K562 (cell line): ENCODE data around the gene SAE1. TPM values are rescaled to one million over a fixed set of nuclear protein-coding genes. Genes with fewer than 3 reads are reported as not detected.

Experiments used
- CSDE1 ChIP-seq, 2 experiments: fragments of 450-650 bp; IDR thresholded peaks; 2 replicates each; pipeline ENCODE4 v1.6.1; 2016; ENCODE audit warnings: mild to moderate bottlenecking in 1 of 2
- GABPB1 ChIP-seq: sonication (generic); formaldehyde crosslinking; IDR thresholded peaks from 2 replicates; pipeline ENCODE4 v1.8.0; 2022; ENCODE audit warnings: mild to moderate bottlenecking, missing genetic modification reagents
- HMGXB4 ChIP-seq: sonication (generic); formaldehyde crosslinking; IDR thresholded peaks from 2 replicates; pipeline ENCODE4 v1.8.1; 2023; ENCODE audit warnings: mild to moderate bottlenecking, missing genetic modification reagents
- JUN ChIP-seq, 2 experiments: sonication (generic) in 1 of 2; formaldehyde crosslinking in 1 of 2; IDR thresholded peaks; 2 replicates each; pipeline versions ENCODE4 v1.6.1 to v1.8.0; 2012 to 2022; ENCODE audit warnings: borderline replicate concordance in 2 of 2, mild to moderate bottlenecking in 2 of 2, improper control_type of control experiment in 1 of 2, low read depth in 1 of 2, low read length in 1 of 2, missing genetic modification reagents in 1 of 2
- SREBF2 ChIP-seq: sonication (generic); formaldehyde crosslinking; IDR thresholded peaks from 2 replicates; pipeline ENCODE4 v1.4.0; 2020; ENCODE audit warnings: mild to moderate bottlenecking, missing genetic modification reagents
- TCF7 ChIP-seq: sonication (generic); IDR thresholded peaks from 2 replicates; pipeline ENCODE4 v1.6.1; 2016; ENCODE audit warnings: antibody characterized with exemption, borderline replicate concordance
- ZBTB1 ChIP-seq: sonication (generic); formaldehyde crosslinking; IDR thresholded peaks from 2 replicates; pipeline ENCODE4 v1.8.1; 2023; ENCODE audit warnings: missing genetic modification reagents, low read depth, mild to moderate bottlenecking, borderline replicate concordance
- polyA plus RNA-seq, 8 experiments: library from polyadenylated mRNA; depleted of rRNA in 4 of 8; stranded (reverse) in 5 of 8; unstranded in 3 of 8; fragments of >200 nt; fragmentation: Nextera tagmentation in 2 of 8; fragmentation: Illumina TruSeq in 1 of 8; extraction: Ambion mirVana in 2 of 8; extraction: Trizol in 1 of 8; gene quantifications; 2 replicates each; pipeline versions ENCODE4 v1.2.1 to v1.2.3, GENCODE V29; 2011 to 2014; ENCODE audit warnings: inconsistent platforms in 1 of 8, missing spikeins in 1 of 8
- total RNA-seq, 7 experiments: library from RNA; depleted of rRNA in 6 of 7; stranded (reverse); fragments of >200 nt in 6 of 7; fragmentation: Illumina TruSeq in 2 of 7; extraction: Trizol in 2 of 7; gene quantifications; 2 replicates each; pipeline versions ENCODE4 v1.2.1 to v1.2.3, GENCODE V29; 2011 to 2021; ENCODE audit warnings: low replicate concordance in 1 of 7
- TF ChIP-seq, protein P1 (sequence below): fragments of 250-450 bp; sonication (Bioruptor Pico); IDR thresholded peaks from 2 replicates; pipeline ENCODE4 v1.5.0; 2021; ENCODE audit warnings: mild to moderate bottlenecking, moderate library complexity
- TF ChIP-seq, protein P2 (sequence below): fragments of 450-650 bp; IDR thresholded peaks from 2 replicates; pipeline ENCODE4 v1.7.1; 2018; ENCODE audit warnings: mild to moderate bottlenecking, low read depth; ENCODE audit not compliant: partially characterized antibody
- TF ChIP-seq, protein P3 (sequence below): fragments of 200-800 bp; sonication (Bioruptor generic); IDR thresholded peaks from 2 replicates; pipeline ENCODE4 v1.6.1; 2016; ENCODE audit warnings: missing genetic modification characterization, missing compliant biosample characterization

Gene SAE1
- total and polyA plus RNA-seq, 9 of the 15 experiments (the other 6 are each of a cell fraction or from before 2014, with no cell fraction given) = 82.8 to 299 (median 217) TPM

DNA sequence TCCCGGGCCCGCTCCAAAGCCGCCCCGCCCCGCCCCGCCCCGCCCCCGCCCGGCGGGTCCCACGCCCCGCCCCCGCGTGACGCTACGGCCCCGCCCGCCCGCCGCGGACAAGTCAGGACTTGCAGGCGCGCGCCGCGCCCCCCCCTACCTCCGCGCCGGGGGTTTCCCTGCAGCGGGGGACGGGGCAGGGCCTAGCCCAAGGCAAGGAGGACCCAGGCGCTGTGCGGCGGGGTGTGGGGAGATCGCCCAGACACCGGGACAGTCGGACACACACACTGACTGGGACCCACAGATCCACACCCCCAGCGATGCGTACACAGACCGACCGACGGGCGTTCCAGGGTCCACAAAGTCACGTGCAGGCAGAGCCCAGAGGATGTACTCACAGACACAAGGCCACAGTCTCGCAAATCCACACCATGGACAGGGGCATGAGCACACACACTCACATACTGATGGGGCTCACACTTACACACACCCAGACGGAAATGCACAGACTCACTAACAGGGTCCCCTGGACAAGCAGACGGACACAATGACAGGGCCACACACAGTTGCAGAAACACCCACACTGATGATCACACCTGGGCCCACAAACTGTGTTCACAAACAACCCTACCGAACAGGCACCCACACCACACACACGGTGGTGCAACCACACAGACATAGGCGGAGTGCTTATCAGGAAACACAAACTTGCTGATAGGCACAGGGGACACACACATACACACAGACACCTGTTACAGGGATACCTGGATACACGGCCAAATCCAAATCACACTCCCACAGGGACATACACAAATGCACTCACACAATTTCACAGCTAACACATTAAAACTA lies 100.8 kb downstream of the SAE1 start (continued):
- TF ChIP-seq JUN (IDR thresholded peaks at IDR 0.05; ENCODE audit: borderline replicate concordance, low read depth, low read length) (no peak), JUN (CRISPR knock-in tag; IDR thresholded peaks at IDR 0.05; ENCODE audit: borderline replicate concordance) (no peak), SREBF2 (no peak), HMGXB4 (CRISPR knock-in tag) (no peak), CSDE1 (IDR thresholded peaks at IDR 0.05) (no peak), GABPB1 (CRISPR knock-in tag) (peak; percentile 28; the same call in 1 of the 2 replicates), ZBTB1 (CRISPR knock-in tag) (no peak; the same call in 1 of the 2 replicates), TCF7 (no peak)
- TF ChIP-seq, protein P1, sequence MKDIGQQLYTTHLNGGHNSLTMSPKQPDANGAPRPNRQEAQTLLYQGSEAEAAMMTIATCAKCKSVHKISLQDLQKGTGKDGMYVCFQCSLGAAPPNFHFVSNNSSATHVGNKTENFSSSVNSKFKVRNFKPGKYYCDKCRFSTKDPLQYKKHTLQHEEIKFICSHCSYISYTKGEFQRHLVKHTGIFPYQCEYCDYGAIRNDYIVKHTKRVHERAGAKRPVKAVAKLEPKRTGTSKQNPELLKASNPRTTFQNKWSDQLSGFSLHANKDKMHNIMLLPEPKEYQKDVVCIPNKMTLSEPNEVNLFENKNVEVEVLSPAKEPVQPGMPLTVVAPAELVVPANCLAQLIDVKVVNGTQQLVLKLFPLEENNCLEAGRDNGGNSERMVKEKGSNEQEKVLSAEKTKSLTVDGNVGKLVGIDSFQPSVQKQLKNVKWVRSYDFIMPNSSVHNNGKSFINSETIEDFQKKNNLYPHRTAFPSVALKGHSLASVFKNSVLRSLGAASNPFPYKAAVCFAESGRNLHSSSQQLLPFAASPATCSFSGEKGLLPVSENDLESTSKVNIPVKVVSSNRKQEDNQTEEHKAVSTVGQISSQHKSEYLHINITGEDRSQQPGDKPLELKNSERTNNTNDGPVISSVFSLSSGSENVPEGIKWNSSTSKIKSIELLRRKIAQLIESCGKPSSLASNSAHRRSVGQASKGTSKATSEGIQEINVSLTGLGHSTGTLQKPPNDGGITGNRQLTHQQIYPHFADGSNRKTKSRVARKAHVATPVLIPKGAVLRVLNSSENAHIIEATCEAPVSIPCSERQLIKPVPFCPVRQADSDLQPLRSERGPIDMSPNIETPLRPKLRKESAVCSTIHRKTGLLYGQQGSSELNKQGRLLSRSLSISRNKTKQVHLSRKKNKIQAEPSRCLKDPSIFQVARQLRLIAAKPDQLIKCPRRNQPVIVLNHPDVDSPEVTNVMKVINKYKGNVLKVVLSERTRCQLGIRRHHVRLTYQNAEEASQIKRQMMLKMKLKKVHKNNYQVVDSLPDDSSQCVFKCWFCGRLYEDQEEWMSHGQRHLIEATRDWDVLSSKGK = no peak
- TF ChIP-seq, protein P2, sequence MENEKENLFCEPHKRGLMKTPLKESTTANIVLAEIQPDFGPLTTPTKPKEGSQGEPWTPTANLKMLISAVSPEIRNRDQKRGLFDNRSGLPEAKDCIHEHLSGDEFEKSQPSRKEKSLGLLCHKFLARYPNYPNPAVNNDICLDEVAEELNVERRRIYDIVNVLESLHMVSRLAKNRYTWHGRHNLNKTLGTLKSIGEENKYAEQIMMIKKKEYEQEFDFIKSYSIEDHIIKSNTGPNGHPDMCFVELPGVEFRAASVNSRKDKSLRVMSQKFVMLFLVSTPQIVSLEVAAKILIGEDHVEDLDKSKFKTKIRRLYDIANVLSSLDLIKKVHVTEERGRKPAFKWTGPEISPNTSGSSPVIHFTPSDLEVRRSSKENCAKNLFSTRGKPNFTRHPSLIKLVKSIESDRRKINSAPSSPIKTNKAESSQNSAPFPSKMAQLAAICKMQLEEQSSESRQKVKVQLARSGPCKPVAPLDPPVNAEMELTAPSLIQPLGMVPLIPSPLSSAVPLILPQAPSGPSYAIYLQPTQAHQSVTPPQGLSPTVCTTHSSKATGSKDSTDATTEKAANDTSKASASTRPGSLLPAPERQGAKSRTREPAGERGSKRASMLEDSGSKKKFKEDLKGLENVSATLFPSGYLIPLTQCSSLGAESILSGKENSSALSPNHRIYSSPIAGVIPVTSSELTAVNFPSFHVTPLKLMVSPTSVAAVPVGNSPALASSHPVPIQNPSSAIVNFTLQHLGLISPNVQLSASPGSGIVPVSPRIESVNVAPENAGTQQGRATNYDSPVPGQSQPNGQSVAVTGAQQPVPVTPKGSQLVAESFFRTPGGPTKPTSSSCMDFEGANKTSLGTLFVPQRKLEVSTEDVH = peak; percentile 17
- TF ChIP-seq, protein P3, sequence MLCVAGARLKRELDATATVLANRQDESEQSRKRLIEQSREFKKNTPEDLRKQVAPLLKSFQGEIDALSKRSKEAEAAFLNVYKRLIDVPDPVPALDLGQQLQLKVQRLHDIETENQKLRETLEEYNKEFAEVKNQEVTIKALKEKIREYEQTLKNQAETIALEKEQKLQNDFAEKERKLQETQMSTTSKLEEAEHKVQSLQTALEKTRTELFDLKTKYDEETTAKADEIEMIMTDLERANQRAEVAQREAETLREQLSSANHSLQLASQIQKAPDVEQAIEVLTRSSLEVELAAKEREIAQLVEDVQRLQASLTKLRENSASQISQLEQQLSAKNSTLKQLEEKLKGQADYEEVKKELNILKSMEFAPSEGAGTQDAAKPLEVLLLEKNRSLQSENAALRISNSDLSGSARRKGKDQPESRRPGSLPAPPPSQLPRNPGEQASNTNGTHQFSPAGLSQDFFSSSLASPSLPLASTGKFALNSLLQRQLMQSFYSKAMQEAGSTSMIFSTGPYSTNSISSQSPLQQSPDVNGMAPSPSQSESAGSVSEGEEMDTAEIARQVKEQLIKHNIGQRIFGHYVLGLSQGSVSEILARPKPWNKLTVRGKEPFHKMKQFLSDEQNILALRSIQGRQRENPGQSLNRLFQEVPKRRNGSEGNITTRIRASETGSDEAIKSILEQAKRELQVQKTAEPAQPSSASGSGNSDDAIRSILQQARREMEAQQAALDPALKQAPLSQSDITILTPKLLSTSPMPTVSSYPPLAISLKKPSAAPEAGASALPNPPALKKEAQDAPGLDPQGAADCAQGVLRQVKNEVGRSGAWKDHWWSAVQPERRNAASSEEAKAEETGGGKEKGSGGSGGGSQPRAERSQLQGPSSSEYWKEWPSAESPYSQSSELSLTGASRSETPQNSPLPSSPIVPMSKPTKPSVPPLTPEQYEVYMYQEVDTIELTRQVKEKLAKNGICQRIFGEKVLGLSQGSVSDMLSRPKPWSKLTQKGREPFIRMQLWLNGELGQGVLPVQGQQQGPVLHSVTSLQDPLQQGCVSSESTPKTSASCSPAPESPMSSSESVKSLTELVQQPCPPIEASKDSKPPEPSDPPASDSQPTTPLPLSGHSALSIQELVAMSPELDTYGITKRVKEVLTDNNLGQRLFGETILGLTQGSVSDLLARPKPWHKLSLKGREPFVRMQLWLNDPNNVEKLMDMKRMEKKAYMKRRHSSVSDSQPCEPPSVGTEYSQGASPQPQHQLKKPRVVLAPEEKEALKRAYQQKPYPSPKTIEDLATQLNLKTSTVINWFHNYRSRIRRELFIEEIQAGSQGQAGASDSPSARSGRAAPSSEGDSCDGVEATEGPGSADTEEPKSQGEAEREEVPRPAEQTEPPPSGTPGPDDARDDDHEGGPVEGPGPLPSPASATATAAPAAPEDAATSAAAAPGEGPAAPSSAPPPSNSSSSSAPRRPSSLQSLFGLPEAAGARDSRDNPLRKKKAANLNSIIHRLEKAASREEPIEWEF = no peak
